ENCODE results near the gene CRYBA4.

The CRYBA4 gene

GRCh38 chr22:26679003-26679629, 57.4 kb downstream of the CRYBA4 start:
- no peaks in the 10 kb centered on the region for H3K27me3 ChIP-seq (ENCODE audit: control insufficient read depth in 5 of 5, insufficient read depth in 4 of 5, low read length in 5 of 5)
- peaks cover 0 to 21% (median 21%) of the 10 kb centered on the region in 5 donors for H3K4me1 ChIP-seq (ENCODE audit: control insufficient read depth in 5 of 5, insufficient read depth in 5 of 5, low read length in 5 of 5)
- no peak overlapping the region for H3K9ac ChIP-seq (ENCODE audit: low read length in 5 of 5)
- H3K9me3 ChIP-seq (ENCODE audit: control insufficient read depth in 5 of 5, low read length in 5 of 5), result peaks cover 0 to 6% (median 4%) of the 10 kb centered on the region in 5 donors
- H3K36me3 ChIP-seq (ENCODE audit: control insufficient read depth in 5 of 5, insufficient read depth in 5 of 5, low read length in 5 of 5), result peaks cover 0 to 22% (median 8%) of the 10 kb centered on the region in 5 donors
- no peak overlapping the region for H3K27ac ChIP-seq (ENCODE audit: low read depth, low read length)
- no peak overlapping the region for H3K4me3 ChIP-seq (ENCODE audit: low read depth in 1 of 5, low read length in 5 of 5)

Measured in subcutaneous abdominal adipose tissue (tissue), 5 donors.